Brain pericyte (primary cell): ENCODE measurements around the gene RBP2.

Experiments used
- DNase-seq: peaks from one replicate; pipeline ENCODE4 v3.0.0-alpha.2; 2012; ENCODE audit warnings: low read depth, low spot score

Gene RBP2

GRCh38 chr3:139476348-139476747 lies at the start of gene RBP2:
Gene RBP2 (minus strand): TSS chr3:139476516. CDS start chr3:139476459, 57 bp downstream.
- no peak for DNase-seq

DNA sequence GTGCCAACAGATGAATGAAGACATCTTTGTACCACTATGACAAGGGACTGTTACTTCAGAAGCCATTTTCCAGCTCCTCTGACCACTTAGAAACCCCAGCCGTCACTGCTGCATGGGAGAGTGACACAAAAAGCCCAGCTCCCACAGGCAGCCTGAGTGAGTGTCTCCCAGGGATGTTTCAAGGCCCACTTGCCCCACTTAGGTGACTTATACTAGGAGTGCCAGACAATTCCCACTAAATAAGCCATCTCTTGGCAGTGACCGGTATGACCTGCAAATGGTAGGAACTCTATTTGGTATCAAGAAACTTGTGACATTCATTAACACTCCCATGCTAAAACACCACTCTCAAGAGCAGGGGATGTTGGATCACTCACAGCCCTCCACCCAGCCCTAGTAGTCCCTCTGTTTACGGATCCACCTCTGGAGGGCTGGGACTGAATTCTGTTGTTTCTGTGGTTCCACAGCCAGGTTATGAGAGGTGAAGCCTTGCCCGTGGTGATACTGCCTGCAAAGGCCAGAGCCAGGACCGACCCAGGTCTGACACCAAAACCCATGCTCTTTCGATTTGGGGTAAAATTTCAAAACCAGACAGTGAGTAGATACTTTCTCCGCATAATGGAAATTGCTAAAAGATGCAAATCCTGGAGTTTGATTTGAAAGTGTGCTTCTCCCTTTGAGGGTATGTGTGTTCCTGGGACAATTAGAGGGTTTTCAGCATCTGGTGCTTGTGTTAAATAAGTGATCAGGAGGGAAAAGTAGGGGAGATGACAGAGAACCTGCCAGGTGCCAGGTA lies 48.7 kb upstream of the RBP2 start:
- no peak for DNase-seq

DNA sequence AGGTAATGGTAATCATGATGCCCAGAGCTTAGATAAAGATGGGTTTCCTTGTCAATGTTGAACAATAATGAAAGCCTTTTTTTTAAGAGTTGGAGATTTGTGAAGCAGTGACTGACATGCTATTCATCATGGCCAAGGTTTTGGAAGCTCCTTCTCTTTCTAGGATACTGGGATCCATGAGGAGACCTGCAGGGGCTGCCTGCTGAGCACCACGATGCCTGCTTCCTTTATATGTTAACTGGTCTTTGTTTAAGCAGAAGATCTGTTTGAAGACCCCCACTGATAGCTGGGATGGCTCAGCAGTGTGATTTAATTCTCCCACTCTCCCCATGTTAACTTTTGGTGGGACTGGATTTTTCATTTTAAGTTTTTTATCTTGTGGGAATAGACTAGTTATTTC lies 47.4 kb upstream of the RBP2 start:
- DNase-seq: no peak

DNA sequence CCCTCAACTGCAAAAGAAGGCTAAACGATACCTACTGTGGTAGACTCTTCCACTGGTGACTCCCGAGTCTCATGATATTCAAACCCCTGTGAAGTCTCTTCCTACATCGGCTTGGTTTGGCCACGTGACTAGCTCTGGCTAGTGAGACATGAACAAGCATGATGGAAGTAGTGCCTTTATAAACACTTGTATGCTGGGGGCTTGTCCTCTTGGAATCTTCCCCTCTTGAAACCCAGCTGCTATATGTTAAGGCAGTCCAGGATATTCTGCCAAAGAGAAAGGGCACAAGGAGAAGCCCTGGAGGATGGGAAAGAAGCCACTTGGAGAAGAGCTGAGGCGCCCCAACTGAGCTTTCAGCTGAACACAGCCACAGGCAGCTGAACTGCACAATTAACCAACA lies 46.9 kb upstream of the RBP2 start:
- no peak for DNase-seq

DNA sequence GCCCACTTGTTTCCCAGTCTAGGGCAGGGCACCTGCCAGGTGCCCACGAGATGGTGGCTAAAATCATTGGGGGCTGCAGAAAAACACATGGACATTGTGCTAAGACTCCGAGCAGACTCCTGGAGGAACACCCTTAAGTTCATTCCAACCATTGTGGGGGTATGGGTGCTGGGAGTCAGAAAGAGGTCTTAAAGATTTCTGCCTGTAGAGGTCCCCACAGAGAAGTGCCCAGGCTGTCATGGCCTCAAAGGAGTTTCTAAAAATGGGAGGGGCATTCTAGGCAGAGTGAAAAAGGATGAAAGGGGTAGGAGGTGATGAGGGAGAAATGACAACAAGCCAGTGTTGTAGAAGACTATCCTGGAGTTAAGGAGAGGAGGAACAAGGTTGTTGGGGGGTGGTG lies 46.1 kb upstream of the RBP2 start:
- no peak for DNase-seq

GRCh38 chr3:139521816-139522215 lies 45.5 kb upstream of the RBP2 start:
- no peak for DNase-seq

- DNase-seq: no peak
Observed at GRCh38 chr3:139521144-139521543, 44.8 kb upstream of the RBP2 start.

- DNase-seq: no peak
Observed at GRCh38 chr3:139519998-139520737, 43.9 kb upstream of the RBP2 start.

- DNase-seq: no peak
Observed at GRCh38 chr3:139518926-139519842, 42.9 kb upstream of the RBP2 start.

DNA sequence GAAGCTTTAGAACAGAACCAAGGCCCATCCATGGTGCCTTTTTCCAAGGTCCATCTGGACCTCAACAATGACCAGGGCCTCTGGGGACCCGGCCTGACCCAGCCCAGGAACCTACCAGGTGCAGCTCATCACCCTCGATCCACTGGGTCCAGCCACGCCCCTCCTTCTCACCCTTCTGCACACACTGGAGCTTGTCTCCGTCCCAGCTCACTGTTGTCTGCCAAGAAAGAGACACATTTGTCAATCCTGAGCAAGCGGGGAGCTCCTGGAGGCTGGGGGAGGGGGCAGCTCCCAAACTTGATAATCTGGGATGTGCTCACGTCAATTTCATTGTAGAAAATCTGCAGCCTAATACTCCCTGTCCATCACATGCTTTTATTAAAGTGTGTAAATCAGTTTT lies 42.0 kb upstream of the RBP2 start:
- no peak for DNase-seq

- no peak for DNase-seq
Observed at GRCh38 chr3:139517321-139518065, 41.2 kb upstream of the RBP2 start.

- no peak for DNase-seq
Observed at GRCh38 chr3:139514741-139515140, 38.4 kb upstream of the RBP2 start.

GRCh38 chr3:139509631-139510030 lies 33.3 kb upstream of the RBP2 start:
- DNase-seq: no peak

DNA sequence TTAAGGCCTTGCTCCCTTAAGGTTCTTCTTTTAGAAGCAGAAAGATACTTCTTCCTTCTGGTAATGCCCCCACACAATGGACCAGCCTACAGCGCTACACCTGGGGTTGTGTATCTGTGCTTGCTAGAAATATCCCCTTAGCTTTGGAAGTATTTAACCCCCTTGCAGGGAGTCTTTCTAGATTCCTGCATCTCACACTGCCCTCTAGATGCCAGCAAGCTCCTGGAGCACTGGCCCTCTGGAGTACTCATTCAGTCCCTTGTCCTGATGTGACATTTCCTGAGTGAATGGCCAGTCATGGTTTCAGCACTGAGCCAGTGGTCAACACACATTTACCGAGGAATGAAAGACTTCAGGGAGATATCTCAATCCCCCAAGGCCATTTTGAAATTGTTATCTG lies 30.4 kb upstream of the RBP2 start:
- no peak for DNase-seq

DNA sequence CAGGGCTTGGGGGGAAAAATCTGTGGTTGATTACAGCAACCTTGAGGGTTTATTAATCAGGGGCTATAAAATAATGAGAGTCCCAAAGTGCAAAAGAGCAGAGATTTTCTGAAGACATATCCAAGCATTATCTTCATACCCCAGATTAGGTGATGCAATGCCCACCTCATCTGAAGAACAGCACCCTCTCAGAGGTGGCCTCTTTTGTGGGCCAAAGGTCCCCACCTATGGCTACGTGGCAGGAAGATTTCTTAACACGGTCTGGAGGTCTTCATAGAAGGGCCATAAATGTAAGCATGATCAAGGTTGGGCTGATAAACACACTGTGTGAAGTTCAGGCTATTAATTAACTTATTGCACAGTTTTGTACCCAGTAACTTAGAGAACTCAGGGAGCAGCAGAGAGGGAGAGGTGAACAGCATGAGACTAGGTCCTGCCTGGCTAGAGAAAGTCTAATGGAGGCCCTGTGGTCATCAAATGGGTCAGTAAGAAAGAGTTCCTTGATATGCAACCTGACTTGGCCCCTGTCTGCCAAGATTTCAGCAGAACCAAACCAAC lies 29.6 kb upstream of the RBP2 start:
- DNase-seq: no peak

- no peak for DNase-seq
Observed at GRCh38 chr3:139499536-139499935, 23.2 kb upstream of the RBP2 start.

DNA sequence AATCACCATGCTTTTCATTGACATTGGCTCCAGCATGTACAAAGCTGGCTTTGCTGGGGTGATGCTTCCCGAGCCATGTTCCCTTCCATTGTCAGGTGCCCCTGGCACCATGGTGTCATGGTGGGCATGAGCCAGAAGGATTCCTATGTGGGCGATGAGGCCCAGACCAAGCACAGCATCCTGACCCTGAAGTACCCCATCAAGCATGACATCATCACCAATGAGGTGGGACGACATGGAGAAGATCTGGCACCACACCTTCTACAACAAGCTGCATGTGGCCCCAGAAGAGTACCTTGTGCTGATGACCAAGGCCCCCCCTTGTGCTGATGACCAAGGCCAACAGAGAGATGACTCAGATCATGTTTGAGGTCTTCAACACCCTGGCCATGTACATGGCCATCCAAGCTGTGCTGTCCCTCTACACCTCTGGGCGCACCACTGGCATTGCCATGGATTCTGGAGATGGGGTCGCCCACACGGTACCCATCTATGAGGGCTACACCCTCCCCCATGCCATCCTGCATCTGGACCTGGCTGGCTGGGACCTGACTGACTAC lies 17.6 kb upstream of the RBP2 start:
- no peak for DNase-seq

GRCh38 chr3:139491966-139492365 lies 15.7 kb upstream of the RBP2 start:
- no peak for DNase-seq

DNA sequence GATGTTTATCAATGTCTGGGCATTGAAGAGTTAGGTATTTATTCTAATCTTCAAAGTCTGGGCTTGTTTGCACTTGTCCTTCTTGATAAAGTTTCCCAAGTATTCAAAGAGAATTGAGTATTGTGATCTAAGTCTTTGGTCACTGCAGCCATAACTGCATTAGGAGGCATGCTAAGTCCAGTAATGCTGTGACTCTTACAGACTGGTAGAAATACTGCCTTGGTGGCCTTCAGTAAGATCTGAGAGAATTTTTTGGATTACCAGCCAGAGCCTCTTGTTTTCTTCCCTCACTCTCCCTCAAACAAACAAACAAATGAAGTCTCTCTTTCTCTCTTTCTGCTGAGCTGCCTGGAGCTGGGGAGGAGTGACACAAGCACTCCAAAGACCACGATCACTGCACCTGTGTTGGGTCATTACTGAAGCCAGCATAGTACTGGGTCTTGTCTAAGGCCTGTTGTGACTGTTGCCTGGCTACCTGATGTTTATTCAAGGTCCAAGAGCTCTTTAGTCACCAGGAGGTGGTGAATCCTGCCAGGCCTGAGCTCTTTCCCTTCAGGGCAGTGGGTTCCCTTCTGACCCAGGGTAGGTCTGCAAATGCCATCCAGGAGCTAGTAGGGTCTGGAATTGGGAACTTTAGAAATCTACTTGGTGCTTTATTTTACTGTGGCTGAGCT lies 14.8 kb upstream of the RBP2 start:
- DNase-seq: no peak

GRCh38 chr3:139482206-139482605 lies 5.9 kb upstream of the RBP2 start:
- DNase-seq: no peak
